Body of pancreas (tissue), 4 donors: Measurements from ENCODE around the gene RIC8A. TPM values are rescaled to one million over a fixed set of nuclear protein-coding genes. Genes with fewer than 3 reads are reported as not detected.
"Not testable (repeated sequence)": the region's sequence is repeated elsewhere in the genome, so short reads cannot be mapped to it uniquely, and the experiment has no call there.

Experiments used
- ATAC-seq: fragments of 150-250 bp; one replicate; pipeline ENCODE4 v1.9.1; 2016
- DNase-seq, 4 donors: peaks; one replicate each; pipeline ENCODE4 v3.0.0-alpha.2; 2019
- H3K27ac ChIP-seq, 4 donors: fragments of 200-600 bp; sonication (generic); 1 replicate in 3 of 4; 2 replicates in 1 of 4; pipeline versions ENCODE4 v1.5.1 to v1.6.1; 2016 to 2019; ENCODE audit warnings: mild to moderate bottlenecking in 1 of 4, mixed read lengths in 1 of 4, moderate library complexity in 1 of 4
- H3K27me3 ChIP-seq, 2 donors: fragments of 200-600 bp; sonication (generic); one replicate each; pipeline ENCODE4 v1.6.0; 2016; ENCODE audit warnings: mild to moderate bottlenecking in 1 of 2
- H3K36me3 ChIP-seq, 2 donors: fragments of 200-600 bp; sonication (generic); replicated peaks in 1 of 2; 2 replicates each; pipeline ENCODE4 v1.5.1; 2016; ENCODE audit warnings: low read depth in 2 of 2; ENCODE audit not compliant: insufficient read depth in 1 of 2
- H3K4me1 ChIP-seq: fragments of 200-600 bp; sonication (generic); one replicate; pipeline ENCODE4 v1.6.0; 2016
- H3K4me3 ChIP-seq, 2 donors: fragments of 200-600 bp; sonication (generic); 1 replicate in 1 of 2; 2 replicates in 1 of 2; pipeline ENCODE4 v1.5.1; 2016 to 2019
- H3K9me3 ChIP-seq, 3 donors: fragments of 200-600 bp; sonication (generic); 1 replicate in 2 of 3; 2 replicates in 1 of 3; pipeline ENCODE4 v1.5.1; 2016
- CTCF ChIP-seq, 7 experiments: fragments of 450-650 bp in 4 of 7; fragments of 200-600 bp in 3 of 7; sonication (generic) in 3 of 7; IDR thresholded peaks; one replicate each; pipeline ENCODE4 v1.5.1; 2016 to 2019; ENCODE audit warnings: antibody characterized with exemption in 7 of 7
- POLR2A ChIP-seq, 3 donors: fragments of 450-650 bp; IDR thresholded peaks; one replicate each; pipeline ENCODE4 v1.6.1; 2016; ENCODE audit warnings: antibody characterized with exemption in 3 of 3, mild to moderate bottlenecking in 2 of 3
- WGBS, 2 donors: methylation state at CpG; one replicate each; pipeline ENCODE4 v1.1.5; 2017; 5-methylcytosine and 5-hydroxymethylcytosine counted together
- intact Hi-C: fragments of 100-400 bp; cut with DNase I; formaldehyde crosslinking; loops from one replicate; pipeline ENCODE4 v1.15.1; 2023
- total RNA-seq, 2 donors: library from RNA; depleted of rRNA; stranded (reverse); fragments of >200 nt; gene quantifications; one replicate each; pipeline ENCODE4 v1.1.0, GENCODE V29; 2016

Gene RIC8A
- 10 to 100 TPM; 59.3 to 88.5 TPM for total RNA-seq

DNA sequence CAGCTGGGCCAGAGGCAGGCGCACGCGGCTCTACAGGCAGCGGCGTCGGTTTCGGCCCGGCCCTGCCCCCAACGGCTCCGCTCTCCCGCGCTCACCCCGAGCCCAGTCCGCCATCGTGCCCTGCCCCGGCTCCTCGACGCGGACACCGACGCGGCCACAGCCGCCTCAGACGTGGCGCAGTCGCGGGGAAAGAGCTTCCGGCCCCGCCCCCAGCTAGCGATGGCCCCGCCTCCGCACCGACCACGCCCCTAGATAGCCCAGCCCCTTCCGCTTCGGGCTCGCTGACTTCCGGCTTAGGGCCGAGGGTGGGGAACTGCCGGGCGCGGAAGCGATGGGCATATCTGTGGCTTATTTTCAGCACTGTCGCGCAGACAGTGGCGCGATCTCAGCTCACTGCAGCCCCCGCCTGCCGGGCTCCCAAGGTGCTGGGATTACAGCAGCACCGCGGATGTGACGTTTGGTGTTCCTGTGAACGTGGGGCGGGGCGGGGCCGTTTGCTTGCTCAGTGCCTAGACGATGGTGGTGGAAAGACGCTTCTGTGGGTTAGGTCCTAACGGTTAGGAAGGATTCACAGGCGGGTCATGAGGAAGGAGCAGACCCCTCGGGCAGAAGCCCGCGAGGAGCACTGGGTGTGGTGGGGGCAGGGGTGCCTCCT is at the start of gene RIC8A, which contains the start of gene BET1L:
Gene RIC8A, plus strand, starts transcription at position 501 of the 655 bp plus-strand sequence. CDS start 1,147 bp downstream, outside the sequence.
Gene BET1L, minus strand, starts transcription at position 192 of the 655 bp plus-strand sequence. Its CDS starts 78 bp downstream, at position 114.
- Histone ChIP-seq H3K9me3 (no peaks in the 10 kb centered on the region), H3K4me3 (peak within 1 kb of the TSS; percentile 87 to 97), H3K4me1 (peaks cover 51% of the 10 kb centered on the region), H3K27me3 (no peaks in the 10 kb centered on the region), H3K27ac (peak within 1 kb of the TSS; percentile 88 to 99 (median 98)), H3K36me3 (peaks cover 9 to 25% of the 10 kb centered on the region in 2 donors)
- intact Hi-C loops = no loop called here
- ATAC-seq (peak; percentile 91), DNase-seq (peak; percentile 95 to 98 (median 96))
- WGBS, 2 donors = 0% methylated on average over 62 of the region's 63 CpGs; no CpG with 5 or more reads in 1 of the 2 donors
- TF ChIP-seq POLR2A (IDR thresholded peaks at IDR 0.05) (peak; percentile 82 to 96 (median 91)), CTCF (IDR thresholded peaks at IDR 0.05) (no peak)

DNA sequence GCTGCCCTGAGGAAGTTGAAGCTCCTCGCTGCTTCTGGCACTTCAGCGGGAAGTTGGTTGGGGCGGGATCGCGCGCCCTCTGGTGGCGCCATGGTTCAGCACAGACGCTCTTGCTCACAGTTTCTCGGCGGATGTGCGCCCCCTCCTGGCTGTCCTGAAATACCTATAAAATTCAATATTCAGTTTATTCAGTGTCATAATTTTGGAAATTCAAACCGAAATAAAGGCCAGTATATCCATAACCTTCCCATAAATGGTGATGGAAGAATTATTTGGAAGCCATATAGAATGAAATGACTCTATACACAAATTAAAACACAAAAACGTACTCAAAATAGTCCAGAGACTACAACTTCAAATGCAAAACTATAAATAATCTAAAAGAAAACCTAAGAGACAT is 27.3 kb upstream of the RIC8A start:
- ATAC-seq, H3K36me3 ChIP-seq, H3K9me3 ChIP-seq, DNase-seq, intact Hi-C loops, H3K27me3 ChIP-seq, H3K4me1 ChIP-seq, H3K27ac ChIP-seq, H3K4me3 ChIP-seq: not testable (repeated sequence)
- WGBS, 2 donors = 0% methylated on average over 3 to 4 of the region's 13 CpGs

DNA sequence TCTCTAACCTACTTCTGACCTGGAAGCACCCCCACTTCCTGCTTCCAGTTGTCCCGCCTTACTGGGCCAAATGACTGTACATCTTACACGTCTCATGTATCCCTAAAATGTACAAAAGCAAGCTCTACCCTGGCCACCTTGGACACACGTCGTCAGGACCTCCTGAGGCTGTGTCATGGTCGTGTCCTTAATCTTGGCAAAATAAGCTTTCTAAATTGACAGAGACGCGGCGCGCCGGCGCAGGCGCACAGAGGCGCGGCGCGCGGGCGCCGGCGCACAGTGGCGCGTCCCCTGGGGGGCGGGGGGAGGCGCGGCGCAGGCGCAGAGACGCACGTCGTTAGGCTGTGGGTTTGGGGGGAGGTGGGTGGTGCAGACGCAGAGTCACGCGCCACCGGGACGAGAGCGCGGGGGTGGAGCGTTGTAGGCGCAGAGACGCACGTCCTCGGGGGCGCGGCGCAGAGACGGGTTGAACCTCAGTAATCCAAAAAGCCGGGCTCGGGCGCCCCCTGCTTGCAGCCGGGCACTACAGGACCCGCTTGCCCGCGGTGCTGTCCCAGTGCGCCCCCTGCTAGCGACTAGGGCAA is 18.2 kb upstream of the RIC8A start:
- H3K27ac ChIP-seq, H3K36me3 ChIP-seq, H3K4me1 ChIP-seq, H3K9me3 ChIP-seq, intact Hi-C loops, H3K27me3 ChIP-seq, H3K4me3 ChIP-seq: not testable (repeated sequence)
- 84% methylated on average over 40 of the region's 55 CpGs for WGBS, 2 donors
- ATAC-seq (peak; percentile 2), DNase-seq (peak in 1 of 4 donors; percentile 11)

DNA sequence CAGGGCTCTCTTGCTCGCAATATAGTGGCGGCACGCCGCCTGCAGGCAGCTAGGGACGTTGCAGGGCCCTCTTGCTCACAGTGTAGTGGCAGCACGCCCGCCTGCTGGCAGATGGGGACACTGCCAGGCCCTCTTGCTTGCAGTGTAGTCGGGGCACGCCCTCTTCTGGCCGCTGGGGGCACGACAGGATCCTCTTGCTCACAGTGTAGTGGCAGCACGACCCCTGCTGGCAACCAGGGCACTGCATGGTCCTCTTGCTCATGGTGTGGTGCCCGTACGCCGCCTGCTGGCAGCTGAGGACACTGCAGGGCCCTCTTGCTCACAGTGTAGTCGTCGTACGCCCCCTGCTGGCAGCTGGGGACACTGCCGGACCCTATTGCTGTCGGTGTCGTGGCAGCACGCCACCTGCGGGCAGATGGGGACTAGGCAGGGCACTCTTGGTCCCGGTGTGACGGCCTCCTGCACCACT is 17.6 kb upstream of the RIC8A start:
- H3K9me3 ChIP-seq, H3K27me3 ChIP-seq, H3K4me1 ChIP-seq, H3K4me3 ChIP-seq, H3K36me3 ChIP-seq, H3K27ac ChIP-seq, intact Hi-C loops: not testable (repeated sequence)
- WGBS, 2 donors = 42% methylated on average over 7 of the region's 25 CpGs; no CpG with 5 or more reads in 1 of the 2 donors
- TF ChIP-seq CTCF (IDR thresholded peaks at IDR 0.05) = peak in 1 of 7 experiments; percentile 21
- peak; percentile 35 to 53 (median 37) for DNase-seq
- peak; percentile 49 for ATAC-seq

DNA sequence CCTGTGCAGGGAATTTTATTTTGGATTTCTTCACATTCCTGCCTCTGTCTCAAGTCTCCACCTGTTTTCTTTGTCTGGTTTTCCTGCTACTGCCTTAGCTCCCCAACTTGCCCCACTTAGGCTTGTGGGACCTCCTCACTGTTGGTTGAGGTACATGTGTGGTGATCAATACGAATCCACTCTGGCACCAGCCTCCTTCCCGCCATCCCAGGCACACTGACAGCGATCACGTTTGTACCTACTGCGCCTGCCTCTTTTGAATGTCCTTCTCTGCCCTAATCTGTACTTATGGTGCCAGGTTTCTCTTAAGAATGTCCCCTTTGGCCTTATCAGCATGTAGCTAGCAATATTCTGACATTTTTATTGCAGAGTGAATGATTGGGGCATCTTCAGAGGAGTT is 17.0 kb upstream of the RIC8A start:
- peak in 1 of 4 donors; percentile 10 for DNase-seq
- H3K27ac ChIP-seq, H3K9me3 ChIP-seq, H3K4me1 ChIP-seq, H3K4me3 ChIP-seq, ATAC-seq, H3K36me3 ChIP-seq, intact Hi-C loops, H3K27me3 ChIP-seq: not testable (repeated sequence)
- 52 to 62% methylated on average over 5 of the region's 5 CpGs for WGBS, 2 donors
